GM19468 (cell line): ENCODE results near the gene CHERP.
"Not testable (repeated sequence)": the region's sequence is repeated elsewhere in the genome, so short reads cannot be mapped to it uniquely, and the experiment has no call there.

Experiments
- ATAC-seq: cut with Tn5 transposase; IDR thresholded peaks from one replicate; pipeline ENCODE4 v1.9.1; 2021; ENCODE audit warnings: mild to moderate bottlenecking, moderate library complexity, moderate number of reproducible peaks; ENCODE audit not compliant: unreplicated experiment; ENCODE audit errors: extremely low read depth

The CHERP gene

GRCh38 chr19:16548956-16549355 is 6.7 kb upstream of the CHERP start:
- no peak for ATAC-seq

DNA sequence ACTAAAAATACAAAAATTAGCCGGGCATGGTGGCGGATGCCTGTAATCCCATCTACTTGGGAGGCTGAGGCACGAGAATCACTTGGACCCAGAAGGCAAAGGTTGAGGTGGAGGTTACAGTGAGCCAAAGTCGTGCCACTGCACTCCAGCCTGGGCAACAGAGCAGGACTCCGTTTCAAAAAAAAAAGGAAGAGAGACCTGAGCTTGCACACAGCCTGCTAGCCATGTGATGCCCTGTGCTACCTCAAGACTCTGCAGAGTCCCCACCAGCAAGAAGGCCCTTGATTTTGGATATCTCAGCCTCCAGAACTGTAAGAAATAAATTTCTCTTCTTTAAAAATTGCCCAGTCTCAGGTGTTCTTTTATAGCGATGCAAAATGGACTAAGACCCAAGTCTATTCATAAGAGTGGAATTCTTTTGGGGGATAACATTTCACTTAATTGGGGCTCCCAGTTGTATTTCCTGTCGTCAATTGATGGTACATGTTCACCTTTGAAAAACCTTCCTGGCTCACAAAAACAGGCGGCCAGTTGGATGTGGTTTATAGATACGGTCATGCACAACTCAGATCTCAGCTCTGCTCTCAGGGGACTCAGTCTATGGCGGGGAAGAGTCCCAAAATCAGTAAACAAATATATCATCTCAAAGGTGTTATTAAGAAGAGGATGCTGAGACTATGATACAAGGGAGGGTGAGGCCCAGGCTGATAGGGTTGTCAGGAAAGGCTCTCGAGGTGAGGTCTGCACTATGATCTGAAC is 2.4 kb upstream of the CHERP start:
- ATAC-seq: no peak

DNA sequence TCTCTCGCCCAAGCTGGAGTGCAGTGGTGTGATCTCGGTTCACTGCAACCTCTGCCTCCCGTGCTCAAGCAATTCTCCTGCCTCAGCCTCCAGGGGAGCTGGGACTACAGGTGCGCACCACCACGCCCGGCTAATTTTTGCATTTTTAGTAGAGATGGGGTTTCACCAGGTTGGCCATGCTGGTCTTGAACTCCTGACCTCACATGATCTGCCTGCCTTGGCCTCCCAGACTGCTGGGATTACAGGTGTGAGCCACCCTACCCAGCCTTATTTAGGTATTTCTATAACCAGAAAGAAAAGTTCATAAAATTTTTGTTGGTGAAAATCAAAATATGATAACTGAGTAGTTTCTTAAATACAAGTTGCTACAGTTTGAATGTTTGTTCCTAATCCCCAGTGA is 1.5 kb upstream of the CHERP start:
- ATAC-seq: not testable (repeated sequence)

DNA sequence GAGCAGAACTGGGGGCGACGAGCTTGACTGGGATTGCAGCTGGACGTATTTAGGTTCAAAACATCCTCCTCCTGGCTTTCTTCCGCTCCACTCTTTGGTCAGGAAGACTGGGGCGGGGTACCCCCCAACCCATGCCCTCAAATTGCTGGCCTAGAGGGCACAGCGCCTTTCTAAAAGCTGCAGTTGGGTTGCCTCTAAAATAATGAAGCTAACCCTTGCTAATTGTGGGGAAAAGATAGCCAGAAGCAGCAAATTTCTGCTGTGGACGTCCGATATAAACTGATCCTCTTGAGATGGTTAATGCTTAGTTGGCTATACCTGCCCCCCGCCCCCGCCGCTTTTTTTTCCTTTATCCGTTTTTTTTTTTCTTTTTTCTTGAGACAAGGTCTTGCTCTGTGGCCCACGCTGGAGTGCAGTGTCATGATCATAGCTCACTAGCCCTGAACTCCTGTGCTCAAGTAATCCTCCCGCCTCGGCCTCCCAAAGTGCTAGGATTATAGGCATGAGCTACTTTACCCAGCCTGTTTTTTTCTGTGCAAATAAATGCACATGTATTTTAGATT is 754 bp upstream of the CHERP start:
- ATAC-seq: no peak

DNA sequence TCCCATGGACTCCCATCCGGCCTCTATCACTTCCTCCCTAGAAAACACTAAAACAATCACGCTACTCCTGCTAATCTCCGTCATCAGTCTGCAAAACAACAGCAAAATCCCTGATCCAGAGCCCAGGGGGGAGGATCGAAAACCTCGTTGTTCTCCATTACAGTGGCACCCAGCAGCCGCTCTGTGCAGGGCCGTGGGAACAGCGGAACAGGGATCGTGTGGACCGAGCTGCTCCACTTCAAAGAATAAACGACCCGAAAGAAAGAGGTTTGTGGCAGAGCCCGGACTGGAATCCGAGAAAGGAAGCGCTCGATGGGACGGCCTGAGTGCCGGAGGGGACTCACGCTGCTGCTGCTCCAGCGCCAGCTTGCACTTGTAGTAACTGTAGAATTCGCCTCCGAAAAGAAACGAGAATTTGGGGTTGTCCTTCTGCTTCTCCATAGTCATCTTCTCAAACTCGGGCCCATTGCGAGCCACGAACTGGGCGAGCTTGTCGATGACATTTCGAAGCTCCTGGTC is 652 bp downstream of the CHERP start:
- no peak for ATAC-seq

DNA sequence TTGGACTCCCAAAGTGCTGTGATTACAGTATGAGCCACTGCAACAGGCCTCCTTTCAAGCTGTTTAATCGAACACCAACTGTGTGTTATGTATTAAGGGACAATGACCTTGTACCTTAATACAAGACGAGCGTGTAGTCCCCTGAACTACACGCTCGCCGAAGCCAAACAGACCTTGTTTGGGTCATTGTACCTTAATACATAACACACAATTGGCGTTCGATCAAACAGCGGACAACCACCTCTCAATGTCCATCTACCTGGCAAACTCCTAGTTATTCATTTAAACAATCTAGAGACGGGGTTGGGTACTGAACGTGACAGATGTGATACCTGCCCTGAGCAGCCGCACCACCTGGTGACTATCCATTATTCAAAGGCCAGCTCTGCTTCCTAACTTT is 1.3 kb downstream of the CHERP start:
- ATAC-seq: no peak

GRCh38 chr19:16537111-16537510 is 5.1 kb downstream of the CHERP start:
- no peak for ATAC-seq

GRCh38 chr19:16536130-16536529 is 6.1 kb downstream of the CHERP start:
- ATAC-seq: no peak

GRCh38 chr19:16535381-16535780 is 6.9 kb downstream of the CHERP start:
- ATAC-seq: no peak

DNA sequence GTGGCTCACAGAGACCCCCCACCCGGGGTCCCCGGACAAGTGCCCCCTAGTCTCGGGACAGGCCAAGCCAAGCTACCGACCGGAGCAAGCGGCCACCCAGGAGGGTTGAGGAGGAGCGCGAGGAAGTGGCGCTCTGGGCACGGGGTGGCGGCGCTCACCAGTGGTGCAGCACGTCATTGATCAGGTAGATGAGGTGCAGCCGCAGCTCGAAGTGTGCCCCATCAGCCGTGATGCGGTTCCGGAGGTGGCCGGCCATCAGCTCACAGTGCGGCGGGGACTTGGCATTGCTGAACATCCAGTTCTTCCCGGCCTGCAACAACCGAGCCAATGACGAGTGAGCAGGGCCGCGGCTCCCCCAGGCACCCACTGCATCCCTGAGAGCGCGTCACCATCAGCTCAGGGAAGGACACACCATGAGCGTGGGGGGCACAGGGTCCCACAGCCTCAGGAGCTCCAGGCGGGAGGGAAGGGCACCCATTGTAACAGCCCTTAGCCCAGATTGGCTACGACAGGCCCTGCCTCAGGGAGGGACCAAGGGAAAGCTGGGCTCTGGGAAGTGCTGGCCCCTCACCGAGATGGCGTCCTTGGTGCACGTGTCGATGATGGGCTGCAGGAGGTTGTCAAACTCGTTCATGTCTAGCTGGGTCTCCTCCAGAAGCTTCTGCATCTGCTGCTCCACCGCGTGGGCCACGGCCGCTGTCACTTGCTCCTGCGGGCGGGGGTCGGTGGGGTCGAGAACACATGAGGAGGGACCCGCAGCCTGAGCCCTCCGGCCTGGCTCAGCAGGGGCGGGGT is 9.6 kb downstream of the CHERP start:
- no peak for ATAC-seq

DNA sequence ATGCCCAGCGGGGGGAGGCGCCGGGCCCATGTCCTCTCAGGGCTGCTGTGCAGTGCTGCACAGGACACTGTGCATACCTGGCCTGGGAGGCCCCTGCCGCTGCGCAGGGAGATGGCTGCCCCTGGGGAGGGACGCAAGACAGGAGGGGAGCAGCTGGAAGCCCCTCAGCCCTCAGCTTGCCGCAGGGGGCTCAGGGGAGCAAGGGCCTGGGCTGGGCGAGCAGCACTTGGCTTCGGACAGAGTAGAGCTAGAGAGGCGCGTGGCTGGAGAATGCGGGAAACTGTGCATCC is 10.9 kb downstream of the CHERP start:
- ATAC-seq: no peak

DNA sequence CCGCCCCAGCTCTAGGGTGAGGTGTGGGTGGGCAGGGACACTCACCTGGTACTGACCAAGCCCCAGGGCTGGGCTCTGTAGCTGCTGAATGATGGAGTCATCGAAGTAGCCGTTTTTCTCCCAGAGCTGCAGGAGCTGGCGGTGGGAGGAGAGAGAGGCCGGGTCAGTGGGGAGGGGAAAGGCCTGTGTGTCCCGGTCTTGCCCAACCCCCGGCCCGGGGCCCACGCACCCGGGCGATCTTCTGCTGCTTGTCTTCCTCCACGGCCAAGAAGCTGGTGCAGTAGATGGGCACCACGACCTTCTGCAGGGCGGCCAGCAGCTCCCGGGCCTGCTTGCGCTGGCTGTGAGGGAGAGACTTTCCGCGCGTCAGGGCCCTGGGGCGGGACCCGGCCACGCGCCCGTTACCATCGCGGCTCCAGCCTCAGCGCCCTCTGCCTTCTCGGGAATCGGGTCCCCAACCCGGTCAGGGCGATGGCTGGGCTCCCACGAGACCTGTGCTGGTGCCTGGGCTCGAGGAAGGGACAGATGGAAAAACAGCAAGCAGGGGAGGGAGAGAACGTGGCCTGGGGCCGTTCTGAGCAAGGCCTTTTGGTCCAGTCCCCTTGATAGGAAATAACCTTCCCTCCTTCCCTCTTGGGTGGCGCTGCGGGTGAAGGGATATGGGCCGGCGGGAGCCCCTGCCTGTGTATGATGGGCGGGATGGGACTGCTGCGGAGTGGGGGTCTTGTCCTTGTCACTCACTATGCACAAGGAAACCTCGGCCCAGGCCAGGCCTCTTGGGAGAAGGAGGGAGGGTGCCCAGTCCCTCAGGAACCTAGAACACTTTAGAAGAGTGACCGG is 11.5 kb downstream of the CHERP start:
- no peak for ATAC-seq

DNA sequence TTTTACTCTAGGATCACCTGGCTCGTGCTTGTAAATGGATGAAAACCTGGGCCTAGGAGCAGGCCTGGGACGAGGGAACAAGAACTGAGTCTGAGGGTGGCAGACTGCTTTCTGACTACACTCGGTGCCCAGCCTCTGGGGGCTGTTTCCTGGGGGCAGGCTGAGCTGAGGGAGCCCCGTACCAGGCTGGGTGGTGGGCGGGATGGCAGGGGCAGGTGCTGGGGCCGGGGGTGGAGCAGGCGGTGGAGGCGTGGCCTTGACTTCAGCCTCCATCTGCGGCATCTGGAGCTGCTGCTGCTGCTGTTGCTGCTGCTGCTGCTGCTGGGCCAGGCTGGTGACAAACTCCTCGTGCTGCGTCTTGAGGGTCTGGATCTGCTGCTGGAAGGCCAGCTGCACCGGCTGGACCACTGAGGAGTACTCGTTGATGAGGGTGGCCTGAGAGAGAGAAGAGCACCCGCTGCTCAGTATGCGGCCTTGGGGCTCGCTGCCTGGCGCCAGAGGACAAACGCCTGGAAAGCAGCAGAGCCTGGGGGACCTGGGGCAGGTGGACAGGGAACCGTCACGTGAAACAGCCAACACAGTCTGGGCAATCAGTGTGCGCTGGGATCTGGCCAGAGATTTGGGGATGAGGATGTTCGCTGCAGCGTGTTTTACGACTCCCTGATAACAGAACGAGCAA is 12.6 kb downstream of the CHERP start:
- no peak for ATAC-seq

DNA sequence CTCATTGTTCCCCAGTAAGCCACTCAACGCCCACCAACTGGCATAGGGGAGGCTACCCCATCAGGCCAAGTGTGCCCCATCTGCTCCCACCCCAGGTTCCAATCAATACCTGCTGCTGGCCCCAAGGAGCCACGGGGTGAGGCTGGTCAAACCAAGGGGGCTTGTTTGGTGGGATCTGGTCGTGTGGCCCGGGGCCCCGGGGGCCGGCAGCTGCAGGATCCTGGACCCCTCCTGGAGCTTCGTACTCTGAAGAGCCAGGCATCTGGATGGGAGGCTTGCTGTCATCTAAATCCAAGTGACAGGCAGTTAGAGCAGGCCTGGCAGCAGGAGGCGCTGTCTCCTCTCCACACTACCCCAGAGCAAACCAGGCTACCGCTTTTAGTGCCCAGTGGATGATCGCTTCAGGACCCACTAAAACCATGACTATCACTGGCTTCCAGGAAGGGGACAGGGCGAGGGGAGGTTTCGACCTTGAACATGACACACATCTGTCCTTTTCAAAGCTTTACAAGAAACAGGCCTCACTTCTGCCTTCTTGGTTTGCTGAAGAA is 14.2 kb downstream of the CHERP start:
- ATAC-seq: no peak

DNA sequence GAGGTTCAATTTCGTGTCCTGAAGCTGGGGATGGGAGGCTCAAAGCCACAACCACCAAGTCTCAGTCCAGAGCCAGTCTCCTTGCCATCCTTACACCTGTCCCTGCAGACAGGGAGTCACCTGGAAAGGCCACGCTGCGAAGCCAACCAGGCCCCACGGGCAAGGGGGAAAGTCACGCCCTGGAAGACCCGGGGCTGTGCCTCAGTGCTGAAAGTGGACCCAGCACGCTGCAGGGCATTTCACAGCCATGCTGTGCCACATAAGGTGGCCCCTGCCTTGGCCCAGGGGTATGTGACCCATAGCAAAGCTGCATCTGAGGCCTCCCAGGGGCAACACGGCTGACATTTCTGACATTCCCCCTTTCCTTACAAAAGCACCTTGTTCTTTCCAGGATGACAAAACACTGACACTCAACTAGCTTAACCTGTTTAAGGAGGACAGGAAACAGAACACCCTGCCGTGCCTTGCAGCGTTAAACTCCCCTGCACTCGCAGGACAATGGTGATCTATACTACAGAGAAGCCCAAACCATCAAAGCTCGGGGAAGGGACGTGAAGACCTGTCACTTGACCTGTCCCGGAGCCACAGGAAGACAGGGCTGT is 14.8 kb downstream of the CHERP start:
- ATAC-seq: no peak

DNA sequence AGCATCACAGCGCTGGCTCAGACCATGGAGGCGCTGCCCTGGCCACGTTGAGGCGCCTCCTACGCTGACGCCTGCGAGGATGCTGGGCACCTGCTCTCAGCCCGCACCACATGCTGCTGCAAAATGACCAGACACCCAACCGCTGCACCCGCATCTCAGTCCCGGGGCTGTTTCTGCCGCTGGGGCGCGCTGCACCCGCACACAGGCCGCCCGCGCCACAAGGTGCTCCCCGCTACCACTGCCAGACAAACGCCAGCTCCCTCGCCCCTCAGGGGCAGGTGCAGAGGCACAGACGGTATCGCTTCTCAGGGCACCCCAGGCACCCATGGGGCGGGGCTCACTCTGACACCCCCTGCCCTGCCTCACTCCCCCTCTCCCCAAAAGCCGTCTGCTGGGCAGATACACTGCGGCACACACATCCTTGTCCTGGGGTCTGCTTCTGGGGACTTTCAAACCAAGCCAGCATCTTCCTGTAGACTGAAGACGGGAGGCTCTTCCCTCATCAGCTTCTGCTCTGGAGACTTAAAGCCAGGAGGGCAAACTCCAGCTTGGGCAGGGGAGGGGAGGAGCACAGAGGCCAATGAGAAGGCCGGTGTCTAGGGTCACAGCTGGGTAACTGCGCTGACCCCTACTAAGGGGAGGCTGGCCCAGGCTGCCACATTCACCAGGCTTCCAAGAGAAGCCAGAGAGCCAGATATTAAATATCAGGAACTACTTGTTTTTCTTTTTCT is 16.3 kb downstream of the CHERP start:
- no peak for ATAC-seq

- no peak for ATAC-seq
Observed at GRCh38 chr19:16524991-16525734, 17.1 kb downstream of the CHERP start.
